HG02840 (cell line): ENCODE data around the gene CD2BP2.
"Not testable (repeated sequence)": the region's sequence is repeated elsewhere in the genome, so short reads cannot be mapped to it uniquely, and the experiment has no call there.

Experiments used
- ATAC-seq: cut with Tn5 transposase; IDR thresholded peaks from one replicate; pipeline ENCODE4 v1.9.1; 2021; ENCODE audit warnings: mild to moderate bottlenecking, moderate library complexity, moderate number of reproducible peaks; ENCODE audit not compliant: unreplicated experiment, low FRiP score

The CD2BP2 gene

DNA sequence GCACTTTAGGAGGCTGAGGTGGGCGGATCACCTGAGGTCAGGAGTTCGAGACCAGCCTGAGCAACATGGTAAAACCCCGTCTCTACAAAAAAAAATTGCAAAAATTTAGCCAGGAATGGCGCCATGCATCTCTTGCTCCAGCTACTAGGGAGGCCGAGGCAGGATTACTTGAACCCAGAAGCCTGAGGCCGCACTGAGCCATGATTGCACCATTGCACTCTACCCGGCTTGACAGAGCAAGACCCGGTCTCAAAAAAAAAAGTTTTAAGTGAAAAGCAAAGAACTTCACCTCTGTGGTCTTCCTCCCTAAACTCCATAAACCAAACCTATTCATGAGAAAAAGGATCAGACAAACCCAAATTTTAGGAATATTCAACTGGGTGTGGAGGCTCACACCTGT is 7.0 kb downstream of the CD2BP2 start:
- no peak for ATAC-seq

DNA sequence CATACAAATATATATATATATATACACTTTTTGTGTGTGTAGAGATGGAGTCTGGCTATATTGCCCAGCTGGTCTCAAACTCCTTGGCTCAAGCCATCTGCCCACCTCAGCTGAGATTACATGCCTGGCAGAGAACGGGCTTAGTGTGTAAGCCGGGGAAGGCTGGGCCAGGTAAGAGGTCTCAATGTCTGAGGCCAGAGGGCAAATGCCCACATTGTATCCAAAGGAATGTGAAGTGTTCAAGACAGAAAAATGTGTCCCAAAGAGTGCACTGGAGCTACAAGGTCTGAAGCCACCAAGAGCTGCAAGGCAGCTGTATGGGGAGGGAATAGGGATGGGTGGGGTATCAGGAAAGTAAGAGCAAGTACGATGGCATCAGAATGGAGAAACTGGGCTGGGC is 8.8 kb downstream of the CD2BP2 start:
- ATAC-seq = no peak

DNA sequence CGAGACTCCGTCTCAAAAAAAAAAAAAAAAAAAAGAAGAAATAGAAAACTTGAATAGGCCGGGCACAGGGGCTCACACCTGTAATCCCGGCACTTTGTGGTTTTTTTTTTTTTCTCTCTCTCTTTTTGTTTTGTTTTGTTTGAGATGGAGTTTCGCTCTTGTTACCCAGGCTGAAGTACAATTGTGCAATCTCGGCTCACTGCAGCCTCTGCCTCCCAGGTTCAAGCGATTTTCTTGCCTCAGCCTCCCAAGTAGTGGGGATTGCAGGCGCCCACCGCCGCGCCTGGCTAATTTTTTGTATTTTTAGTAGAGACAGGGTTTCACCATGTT is 11.7 kb downstream of the CD2BP2 start:
- not testable (repeated sequence) for ATAC-seq

DNA sequence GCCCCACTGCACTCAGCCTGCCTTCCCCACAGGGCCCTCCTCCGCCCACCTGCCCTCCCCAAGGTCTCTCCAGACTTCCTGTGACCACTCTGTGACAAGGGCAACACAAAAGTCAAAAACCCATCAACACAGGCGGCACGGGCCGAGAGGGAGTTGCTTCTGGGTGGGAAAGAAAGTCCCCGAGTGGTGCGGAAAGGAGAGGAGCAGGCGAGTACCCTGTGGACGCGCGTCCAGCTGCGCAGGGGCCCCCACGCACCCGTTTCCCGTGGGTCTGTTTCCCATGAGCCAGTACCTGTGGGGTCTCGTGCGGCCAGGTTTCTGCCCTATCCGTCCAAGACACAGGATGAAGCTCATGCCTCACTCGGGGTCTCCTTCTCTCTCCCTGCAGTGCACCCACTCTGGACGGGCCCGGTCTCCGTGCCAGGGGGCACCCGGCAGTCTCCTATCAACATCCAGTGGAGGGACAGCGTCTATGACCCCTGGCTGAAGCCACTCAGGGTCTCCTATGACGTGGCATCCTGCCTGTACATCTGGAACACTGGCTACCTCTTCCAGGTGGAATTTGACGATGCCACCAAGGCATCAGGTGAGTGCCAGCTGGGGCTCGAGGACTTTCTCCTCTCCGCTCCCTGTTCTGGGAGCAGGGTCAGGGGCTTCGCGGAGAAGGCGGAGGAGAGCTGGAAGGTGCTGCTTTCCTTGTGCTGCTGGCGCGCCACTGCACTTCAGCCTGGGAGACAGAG is 12.2 kb downstream of the CD2BP2 start:
- ATAC-seq = no peak

DNA sequence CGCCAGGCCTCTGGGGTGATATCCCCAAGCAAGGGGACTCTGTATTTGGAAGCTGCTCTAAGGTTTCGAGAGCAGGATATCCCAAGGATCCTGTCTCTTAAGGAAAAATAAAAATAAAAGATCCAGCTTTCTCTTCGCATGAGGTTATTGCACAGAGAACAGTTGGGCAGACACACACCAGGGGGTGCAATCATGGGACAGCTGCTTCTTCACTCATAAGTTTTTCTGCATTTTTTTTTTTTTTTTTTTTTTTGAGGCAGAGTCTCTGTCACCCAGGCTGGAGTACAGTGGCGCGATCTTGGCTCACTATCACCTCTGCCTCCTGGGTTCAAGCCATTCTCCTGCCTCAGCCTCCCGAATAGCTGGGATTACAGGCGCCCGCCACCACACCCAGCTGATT is 13.1 kb downstream of the CD2BP2 start:
- not testable (repeated sequence) for ATAC-seq

DNA sequence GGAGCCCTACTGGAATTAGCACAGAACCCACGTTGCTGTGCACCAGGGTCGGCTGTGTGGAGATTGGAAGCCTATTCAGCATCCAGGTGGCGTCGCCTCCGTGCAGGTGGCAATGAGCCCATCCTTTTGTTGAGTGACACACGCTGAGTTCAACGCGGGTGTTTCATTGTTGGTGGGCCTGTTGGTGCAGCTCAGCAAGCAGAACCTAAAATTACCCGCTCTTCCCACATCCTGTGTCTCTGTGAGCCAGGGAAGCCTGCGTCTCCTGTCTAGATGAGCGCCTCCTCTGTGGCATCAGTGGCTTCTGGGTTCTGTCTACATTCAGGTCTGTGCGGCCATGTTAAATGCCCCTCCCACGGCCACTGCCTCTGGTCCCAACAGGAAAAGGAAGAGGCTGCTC is 14.5 kb downstream of the CD2BP2 start:
- ATAC-seq = no peak

DNA sequence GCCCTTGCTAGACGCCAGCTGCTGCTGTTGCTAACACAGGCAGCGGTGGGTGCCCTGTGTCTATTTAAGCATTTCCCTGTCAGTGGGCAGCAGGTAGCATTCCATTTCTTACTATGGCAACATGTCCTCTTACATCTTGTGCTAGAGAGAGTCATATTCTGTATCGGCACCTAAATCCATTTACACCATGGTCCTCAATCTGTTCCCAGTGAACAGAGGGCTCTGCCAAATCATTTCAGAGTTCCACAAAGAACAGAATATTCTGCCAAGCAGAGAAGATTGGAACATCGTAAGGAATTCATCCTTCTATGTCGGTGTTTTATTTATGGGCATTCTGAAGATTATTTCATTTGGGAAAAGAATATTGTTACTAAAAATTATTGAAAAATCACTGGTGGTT is 16.4 kb downstream of the CD2BP2 start:
- not testable (repeated sequence) for ATAC-seq

DNA sequence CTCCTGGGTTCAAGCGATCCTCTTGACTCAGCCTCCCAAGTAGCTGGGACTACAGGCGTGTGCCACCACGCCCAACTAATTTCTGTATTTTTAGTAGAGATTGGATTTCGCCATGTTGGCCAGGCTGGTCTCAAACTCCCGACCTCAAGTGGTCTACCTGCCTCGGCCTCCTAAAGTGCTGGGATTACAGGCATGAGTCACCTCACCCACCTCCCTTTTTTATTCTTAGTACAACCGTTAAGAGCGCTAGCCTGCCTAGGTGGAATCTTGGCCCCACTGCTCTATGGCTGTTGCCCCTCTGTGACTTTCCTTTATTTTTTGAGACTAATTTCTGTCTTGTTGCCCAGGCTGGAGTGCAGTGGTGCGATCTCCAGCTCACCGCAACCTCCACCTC is 17.1 kb downstream of the CD2BP2 start:
- ATAC-seq = not testable (repeated sequence)

DNA sequence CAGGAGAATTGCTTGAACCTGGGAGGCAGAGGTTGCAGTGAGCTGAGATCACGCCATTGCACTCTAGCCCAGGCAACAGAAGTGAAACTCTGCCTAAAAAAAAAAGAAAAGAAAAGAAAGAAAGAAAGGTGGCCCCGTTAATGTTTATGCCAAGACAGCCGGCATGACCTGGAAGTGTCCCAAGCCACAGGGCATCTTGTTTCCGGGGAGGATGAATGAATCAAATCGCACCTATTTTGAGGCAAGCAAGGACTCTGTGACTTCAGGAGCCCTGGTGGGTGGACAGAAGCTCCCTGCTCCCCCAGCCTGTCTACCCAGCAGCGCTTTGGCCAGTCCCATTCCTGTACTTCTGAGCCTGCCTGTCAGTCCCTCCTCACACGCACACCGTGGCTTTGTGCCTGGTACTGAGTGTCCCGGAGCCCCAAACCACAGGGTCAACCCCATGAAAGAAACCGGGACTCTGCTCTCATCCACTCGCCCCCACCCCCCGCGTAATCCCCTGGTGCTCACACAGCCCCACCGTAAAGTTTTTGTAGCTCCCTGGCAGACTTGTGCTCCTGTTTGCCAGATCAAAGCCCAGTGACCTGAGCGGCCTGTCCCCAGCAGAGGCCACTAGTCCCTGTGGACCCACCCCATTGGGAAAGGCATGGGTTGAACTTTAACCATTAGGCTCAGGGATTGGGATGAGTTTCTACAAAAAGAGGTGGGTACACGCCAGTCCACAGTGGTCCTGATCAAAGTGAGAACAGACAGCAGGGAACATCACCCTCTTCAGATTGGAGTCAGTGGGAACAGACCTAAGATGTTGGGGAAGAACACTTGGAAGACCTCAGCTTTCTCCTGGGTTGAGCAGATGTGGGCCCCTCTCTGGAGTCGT is 19.3 kb downstream of the CD2BP2 start:
- peak; percentile 12 for ATAC-seq

DNA sequence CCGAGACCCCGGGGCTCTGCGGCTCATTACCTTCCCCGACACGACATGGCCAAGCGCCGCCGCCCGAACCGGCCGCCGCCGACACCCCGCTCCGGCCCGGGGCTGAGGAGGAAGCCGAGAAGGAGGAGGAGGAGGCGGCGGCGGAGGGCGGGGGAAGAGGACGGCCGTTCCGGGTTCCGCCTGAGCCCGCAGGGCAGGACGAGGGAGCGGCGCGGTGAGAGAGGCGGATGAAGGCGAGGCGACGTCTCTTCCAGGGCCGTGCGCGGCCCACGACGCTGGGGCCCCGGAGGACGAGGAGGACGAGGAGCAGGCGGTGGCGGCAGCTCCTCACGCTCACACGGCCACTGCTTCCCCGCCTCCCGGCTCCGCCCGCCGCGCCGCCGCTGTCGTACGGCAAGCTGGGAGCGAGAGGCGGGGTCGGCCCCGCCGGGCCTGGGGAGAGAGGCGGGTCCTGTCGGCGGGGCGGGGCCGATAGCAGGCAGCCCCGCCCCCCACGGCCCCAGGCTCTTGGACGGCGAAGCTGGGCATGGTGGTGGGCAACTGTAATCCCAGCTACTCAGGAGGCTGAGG is 20.0 kb downstream of the CD2BP2 start:
- peak; percentile 73 for ATAC-seq

DNA sequence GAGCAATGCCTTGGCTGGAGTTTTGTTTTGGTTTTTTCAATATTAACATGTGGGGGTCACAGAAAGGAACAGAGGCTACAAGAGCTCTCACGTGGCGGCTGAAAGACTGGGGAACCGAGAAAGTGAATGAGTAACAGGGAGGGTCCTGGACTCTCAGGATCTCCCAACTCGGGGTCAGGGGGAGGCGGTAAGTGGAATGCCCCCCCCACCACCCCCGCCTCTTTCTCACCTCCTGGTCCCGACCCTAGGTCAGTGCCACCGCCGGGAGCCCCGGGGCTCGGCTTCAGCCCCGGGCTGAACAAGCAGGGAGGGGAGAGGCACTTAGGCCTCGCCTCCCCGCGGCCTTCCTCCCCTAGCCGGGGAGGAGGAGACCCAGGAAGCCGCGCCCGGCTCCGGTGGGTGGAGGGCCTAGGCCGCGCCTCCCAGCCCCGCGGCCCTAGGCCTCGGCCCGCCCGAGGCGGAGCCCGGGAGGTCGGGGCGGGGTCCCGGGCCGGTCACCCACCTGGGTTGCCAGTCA is 20.6 kb downstream of the CD2BP2 start:
- ATAC-seq = peak; percentile 79

DNA sequence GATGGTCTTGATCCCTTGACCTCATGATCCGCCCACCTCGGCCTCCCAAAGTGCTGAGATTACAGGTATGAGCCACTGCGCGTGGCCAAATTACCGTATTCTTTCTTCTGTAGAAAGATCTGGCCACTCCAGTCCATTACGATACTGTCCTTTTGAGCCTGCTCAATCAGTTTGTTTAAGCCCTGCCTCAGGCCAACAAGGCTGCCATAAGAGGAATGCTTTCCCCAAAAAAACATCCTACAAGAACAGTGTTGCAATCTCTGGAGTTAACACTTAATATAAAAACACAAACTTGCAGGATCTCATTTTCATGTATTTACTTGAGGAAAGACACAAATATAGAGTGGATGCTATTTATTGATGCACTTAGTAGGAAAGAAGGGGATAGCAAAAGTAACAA is 30.9 kb downstream of the CD2BP2 start:
- not testable (repeated sequence) for ATAC-seq

DNA sequence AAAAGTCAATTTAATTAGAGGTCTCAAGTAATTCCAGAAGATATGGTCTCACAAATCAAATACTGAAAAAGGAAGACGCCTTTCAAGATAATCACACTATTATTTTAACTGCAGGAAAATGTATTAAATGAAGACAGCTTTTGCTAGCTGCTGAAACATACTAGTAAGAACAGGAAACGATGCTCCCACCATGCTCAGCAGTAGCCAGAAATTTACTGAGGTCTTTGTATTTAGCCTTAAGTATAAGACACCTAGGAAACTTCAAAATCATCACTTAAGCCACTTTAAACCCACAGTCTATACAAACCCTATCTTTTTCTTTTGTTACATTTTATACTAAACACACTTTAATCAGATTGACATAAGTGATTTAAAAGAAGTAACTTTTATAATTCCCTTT is 36.5 kb downstream of the CD2BP2 start:
- not testable (repeated sequence) for ATAC-seq

DNA sequence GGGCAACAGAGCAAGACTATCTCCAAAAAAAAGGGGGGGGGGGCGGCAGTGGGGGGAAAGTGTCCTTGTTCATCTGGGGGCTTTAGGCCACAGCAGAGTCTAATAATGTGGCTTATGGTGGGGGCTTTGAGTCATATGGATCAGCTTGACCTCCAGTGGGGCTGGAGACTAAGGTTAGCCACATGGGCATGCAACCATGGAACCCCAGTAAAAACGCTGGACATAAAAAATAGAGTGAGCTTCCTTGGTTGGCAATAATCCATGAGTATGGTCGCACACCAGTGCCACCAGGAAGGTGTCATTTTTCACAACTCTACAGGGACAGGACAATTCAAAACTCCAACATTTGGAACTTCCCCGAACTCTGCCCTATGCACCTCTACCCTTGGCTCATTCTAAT is 44.2 kb downstream of the CD2BP2 start:
- not testable (repeated sequence) for ATAC-seq

DNA sequence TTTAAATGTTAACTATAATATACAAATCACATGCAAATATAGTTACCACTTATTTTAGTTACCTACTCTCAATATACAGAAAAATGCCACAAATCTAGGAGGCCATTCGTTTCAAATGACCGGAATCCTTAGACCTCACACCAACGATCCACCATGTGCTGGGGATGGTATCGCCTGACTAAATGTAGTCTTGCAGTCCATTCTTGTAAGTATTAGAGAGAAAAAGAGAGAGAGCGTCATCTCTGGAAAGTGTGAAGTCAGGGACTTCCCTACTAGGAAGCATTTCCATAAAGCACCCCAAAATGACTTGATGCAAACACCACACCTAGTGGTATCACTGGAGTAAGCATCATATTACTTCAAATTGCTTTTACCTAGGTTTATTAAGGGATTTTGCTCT is 45.9 kb downstream of the CD2BP2 start:
- not testable (repeated sequence) for ATAC-seq
